AG04449 (cell line): ENCODE measurements around the gene AP1S1.
"Not testable (repeated sequence)": the region's sequence is repeated elsewhere in the genome, so short reads cannot be mapped to it uniquely, and the experiment has no call there.

Source experiments
- CTCF ChIA-PET: fragments of 350-600 bp; formaldehyde crosslinking; extraction: SDS; loops from one replicate; lab custom pipeline; 2021; ENCODE audit warnings: antibody characterized with exemption; lab: Yijun Ruan, JAX
- POLR2A ChIA-PET: fragments of 400-600, 350-600 bp; formaldehyde crosslinking; extraction: SDS; loops from one replicate; lab custom pipeline; 2020; ENCODE audit warnings: antibody characterized with exemption, inconsistent platforms; lab: Yijun Ruan, JAX
- DNase-seq: peaks from one replicate; pipeline ENCODE4 v3.0.0-alpha.2; 2010; ENCODE audit warnings: low read depth, low spot score
- H3K4me3 ChIP-seq: 2 replicates; pipeline ENCODE4 v1.5.1; 2011; ENCODE audit warnings: low read depth, mild to moderate bottlenecking, control low read depth, low read length
- TF ChIP-seq, protein P1 (sequence below): IDR thresholded peaks from one replicate; pipeline ENCODE4 v1.5.1; 2011; ENCODE audit warnings: mild to moderate bottlenecking, moderate library complexity, low read length, control low read depth, inconsistent platforms; ENCODE audit not compliant: insufficient read depth; ENCODE audit errors: missing control alignments

Gene AP1S1

DNA sequence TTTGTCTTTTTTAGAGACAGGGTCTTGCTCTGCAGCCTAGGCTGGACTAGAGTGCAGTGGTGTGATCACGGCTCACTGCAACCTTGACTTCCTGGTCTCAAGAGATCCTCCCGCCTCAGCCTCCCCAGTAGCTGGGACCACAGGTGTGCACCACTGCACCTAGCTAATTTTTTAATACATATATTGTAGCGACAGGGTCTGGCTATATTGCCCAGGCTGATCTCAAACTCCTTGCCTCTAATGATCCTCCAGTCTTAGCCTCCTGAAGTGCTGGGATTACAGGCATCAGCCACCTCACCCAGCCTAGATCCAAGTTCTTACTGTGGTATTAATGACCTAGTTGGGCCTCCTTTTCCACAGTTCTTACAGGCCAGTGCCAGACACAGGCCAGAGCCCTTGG, 39.1 kb upstream of the AP1S1 start:
- CTCF ChIA-PET, result no interaction called here
- H3K4me3 ChIP-seq, result no peak overlapping the region
- DNase-seq, result no peak
- POLR2A ChIA-PET, result interaction anchor here (0.8 to 2.9 kb wide), 3 partner anchors 12 to 16 kb away, joined by 4 to 15 read pairs (median 8); partner anchors contain the start of gene SERPINE1
- TF ChIP-seq, protein P1, sequence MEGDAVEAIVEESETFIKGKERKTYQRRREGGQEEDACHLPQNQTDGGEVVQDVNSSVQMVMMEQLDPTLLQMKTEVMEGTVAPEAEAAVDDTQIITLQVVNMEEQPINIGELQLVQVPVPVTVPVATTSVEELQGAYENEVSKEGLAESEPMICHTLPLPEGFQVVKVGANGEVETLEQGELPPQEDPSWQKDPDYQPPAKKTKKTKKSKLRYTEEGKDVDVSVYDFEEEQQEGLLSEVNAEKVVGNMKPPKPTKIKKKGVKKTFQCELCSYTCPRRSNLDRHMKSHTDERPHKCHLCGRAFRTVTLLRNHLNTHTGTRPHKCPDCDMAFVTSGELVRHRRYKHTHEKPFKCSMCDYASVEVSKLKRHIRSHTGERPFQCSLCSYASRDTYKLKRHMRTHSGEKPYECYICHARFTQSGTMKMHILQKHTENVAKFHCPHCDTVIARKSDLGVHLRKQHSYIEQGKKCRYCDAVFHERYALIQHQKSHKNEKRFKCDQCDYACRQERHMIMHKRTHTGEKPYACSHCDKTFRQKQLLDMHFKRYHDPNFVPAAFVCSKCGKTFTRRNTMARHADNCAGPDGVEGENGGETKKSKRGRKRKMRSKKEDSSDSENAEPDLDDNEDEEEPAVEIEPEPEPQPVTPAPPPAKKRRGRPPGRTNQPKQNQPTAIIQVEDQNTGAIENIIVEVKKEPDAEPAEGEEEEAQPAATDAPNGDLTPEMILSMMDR, result no peak

DNA sequence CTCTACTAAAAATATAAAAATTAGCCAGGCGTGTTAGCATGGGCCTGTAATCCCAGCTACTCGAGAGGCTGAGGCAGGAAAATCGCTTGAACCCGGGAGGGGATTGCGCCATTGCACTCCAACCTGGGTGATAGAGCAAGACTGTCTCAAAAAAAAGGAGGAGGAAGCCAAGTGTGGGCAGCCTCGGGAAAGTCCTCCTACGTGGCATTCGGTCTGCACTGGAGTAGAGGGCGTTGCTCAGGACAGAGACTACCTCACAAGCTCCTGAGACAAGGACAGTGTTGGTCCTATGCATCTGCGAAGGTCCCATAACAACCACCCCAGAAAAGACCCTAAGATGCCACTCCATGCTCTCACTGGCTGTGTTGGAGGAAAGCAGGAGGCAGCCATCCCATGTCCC, 37.4 kb upstream of the AP1S1 start:
- H3K4me3 ChIP-seq, result no peak overlapping the region
- POLR2A ChIA-PET, result interaction anchor here (0.7 to 4.3 kb wide), 10 partner anchors 8 to 222 kb away, joined by 3 to 143 read pairs (median 5); partner anchors contain the start of gene SERPINE1
- CTCF ChIA-PET, result interaction anchor here (0.8 to 2.0 kb wide), 7 partner anchors 14 to 21 kb away, joined by 3 to 5 read pairs (median 3); no protein-coding TSS in a partner anchor
- no peak for DNase-seq
- TF ChIP-seq, protein P1, result no peak

DNA sequence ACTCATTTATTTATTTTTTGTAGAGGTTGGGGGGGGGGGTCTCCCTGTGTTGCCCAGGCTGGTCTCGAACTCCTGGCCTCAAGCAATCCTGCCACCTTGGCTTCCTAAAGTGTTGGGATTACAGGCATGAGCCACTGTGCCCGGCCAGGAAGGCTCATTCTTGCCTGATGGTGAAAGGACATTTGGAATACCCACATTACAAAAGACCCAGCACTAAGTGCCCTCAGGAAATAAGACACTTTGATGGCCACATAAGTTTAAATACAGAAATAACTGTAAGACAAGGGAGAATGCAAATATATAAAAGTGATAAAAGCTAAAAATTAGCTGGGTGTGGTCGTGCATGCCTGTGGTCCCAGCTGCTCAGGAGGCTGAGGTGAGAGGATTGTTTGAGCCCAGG, 35.4 kb upstream of the AP1S1 start:
- no peak overlapping the region for H3K4me3 ChIP-seq
- TF ChIP-seq, protein P1, result no peak
- ChIA-PET POLR2A (interaction anchor here (1.2 to 4.3 kb wide), 3 partner anchors 10 to 18 kb away, joined by 3 to 143 read pairs (median 43); partner anchors contain the start of gene SERPINE1), CTCF (interaction anchor here (1.5 to 2.2 kb wide), 4 partner anchors 15 to 24 kb away, joined by 3 to 9 read pairs (median 6); no protein-coding TSS in a partner anchor)
- no peak for DNase-seq

DNA sequence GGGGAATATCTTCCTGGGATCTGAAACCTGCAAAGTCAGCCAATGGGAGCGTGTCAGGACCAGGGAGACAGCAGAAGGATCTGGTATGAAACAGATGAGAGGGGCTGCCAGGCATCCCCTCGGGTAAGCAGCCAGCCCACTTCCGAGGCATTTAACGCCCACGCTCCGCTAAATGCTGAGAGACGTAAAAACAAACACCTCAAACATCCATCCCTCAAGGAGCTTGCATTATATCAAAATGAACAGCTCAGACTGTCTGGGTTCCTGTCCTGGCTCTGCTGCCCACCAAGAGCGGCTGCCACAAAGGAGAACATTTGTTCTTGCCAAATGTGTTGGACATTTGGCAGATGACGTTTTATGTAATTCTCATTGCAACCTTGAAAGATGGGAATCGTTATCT, 34.4 kb upstream of the AP1S1 start:
- H3K4me3 ChIP-seq, result no peak overlapping the region
- no peak for DNase-seq
- TF ChIP-seq, protein P1, result no peak
- ChIA-PET POLR2A (interaction anchor here (0.7 to 4.3 kb wide), 6 partner anchors 9 to 25 kb away, joined by 3 to 143 read pairs (median 4); partner anchors contain the start of gene SERPINE1), CTCF (interaction anchor here (0.7 to 2.2 kb wide), 7 partner anchors 8 to 42 kb away, joined by 3 to 9 read pairs (median 3); no protein-coding TSS in a partner anchor)

DNA sequence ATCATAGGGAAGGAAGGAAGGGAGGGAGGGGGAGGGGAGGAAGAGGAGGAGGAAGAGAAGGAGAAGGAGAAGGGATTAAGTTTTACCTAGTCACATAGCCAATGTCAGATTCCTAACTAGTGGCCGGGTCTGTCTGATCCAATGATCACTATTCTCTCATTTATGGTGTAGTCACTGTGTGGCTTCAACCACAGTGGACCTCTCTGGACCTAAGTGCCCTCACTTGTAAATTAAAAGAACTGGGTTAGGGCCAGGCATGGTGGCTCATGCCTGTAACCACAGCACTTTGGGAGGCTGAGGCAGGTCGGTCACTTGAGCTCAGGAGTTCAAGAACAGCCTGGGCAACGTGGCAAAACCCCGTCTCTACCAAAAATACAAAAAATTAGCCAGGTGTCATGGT, 34.0 kb upstream of the AP1S1 start:
- TF ChIP-seq, protein P1, result no peak

DNA sequence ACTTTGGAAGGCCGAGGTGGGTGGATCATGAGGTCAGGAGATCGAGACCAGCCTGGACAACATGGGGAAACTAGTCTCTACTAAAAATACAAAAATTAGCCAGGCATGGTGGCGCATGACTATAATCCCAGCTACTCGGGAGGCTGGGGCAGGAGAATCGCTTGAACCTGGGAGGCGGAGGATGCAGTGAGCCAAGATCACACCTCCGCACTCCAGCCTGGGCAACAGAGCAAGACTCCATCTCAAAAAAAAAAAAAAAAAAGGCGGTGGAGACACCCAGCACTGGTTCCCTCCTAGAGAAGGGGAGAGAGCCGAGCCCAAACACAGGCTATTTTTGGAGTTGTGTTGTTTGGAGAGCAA, 32.7 kb upstream of the AP1S1 start:
- POLR2A ChIA-PET, result interaction anchor here (0.6 to 2.7 kb wide), 10 partner anchors 9 to 514 kb away, joined by 3 to 18 read pairs (median 4); no protein-coding TSS in a partner anchor

More for the DNA sequence above, 34.0 kb upstream of the AP1S1 start:
- no peak for DNase-seq
- ChIA-PET CTCF (interaction anchor here (0.7 to 2.2 kb wide), 7 partner anchors 8 to 43 kb away, joined by 3 to 9 read pairs (median 3); no protein-coding TSS in a partner anchor), POLR2A (interaction anchor here (1.0 to 4.3 kb wide), 4 partner anchors 8 to 20 kb away, joined by 4 to 143 read pairs (median 24); partner anchors contain the start of gene SERPINE1)
- H3K4me3 ChIP-seq, result no peak overlapping the region

More for the DNA sequence above, 32.7 kb upstream of the AP1S1 start:
- DNase-seq, H3K4me3 ChIP-seq: not testable (repeated sequence)
- CTCF ChIA-PET, result interaction anchor here (0.9 kb wide), 1 partner anchor 22 kb away, joined by 3 read pairs; no protein-coding TSS in a partner anchor
